HCEC 1CT (cell line): ENCODE measurements around the gene MRLN.
"Not testable (repeated sequence)": the region's sequence is repeated elsewhere in the genome, so short reads cannot be mapped to it uniquely, and the experiment has no call there.

ENCODE experiments used
- DNase-seq: peaks from one replicate; pipeline ENCODE4 v3.0.0-alpha.2; 2017

Gene MRLN

DNA sequence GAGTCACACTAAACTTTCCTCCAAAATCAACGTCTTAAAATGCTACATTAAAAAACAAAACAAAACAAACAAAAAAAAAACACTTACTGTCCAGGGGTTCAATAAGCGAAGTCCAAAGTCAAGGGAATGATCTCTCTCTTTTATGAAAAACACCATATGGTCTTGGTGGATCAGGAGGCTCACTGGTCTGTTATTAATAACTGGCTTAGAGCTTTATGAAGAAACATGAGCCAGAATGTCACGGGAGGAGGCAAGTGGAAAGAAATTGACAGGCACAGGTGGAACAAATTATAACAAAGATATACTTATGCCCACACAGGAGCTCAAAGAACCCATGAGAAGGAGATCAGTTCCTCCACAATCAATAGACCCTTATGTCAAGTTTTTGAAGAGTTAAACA, at the start of gene MRLN:
Gene MRLN, minus strand, starts transcription at position 189 of the 400 bp plus-strand sequence.
- DNase-seq: no peak

DNA sequence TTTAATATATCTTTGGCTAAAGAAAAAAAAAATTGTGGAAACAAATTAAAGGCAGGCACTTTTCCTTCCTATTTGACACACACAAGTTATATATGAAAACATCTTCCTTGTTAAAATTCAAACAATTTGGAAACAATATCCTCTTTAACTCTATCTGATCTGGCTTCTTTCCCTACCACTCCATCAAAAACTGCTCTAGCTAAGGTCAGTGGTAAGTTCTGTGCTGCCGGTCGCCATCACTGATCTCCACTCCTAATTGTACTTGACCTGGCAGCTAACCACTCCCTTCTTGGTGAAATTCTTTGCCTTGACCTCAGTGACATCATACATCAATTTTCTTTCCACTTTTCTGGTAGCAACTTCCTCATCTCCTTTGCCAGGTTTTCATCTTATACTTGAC, 47.9 kb upstream of the MRLN start:
- no peak for DNase-seq

DNA sequence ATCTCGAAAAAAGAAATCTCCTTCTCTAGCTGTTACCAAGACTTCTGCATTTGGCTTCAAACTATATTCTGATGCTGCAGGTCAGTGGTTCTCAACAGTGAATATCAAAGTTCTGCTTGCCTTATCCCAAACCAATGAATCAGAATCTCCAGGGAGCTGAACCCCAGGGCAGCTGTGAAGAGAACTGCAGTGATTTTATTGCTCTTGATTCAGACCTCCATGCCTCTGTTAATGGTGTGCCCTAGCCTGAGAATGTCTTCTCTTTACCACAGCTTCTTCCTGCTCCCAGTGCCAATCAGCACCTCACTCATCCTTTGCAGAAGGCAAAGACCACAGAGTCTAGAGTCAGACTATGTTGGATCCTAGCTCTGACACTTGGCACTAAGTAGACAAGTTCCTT, 46.2 kb upstream of the MRLN start:
- no peak for DNase-seq

DNA sequence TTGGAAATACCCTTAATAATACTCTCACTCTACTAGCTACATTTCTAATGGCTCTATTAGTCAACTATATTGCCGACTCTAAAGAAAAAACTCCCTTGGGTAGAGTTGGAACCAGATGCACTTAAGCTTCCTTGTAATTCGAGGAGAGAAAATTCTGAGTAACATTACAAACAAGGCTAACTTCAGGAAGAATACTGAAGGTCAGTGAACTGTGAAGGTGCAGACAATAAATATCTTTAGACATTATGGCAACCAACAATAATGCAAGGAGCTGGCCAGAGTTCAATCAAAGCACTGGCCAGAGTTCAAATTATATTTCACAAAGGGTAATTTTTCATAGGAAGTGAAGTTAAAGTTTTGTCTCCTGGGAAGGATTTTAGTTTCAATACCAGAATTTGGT, 40.7 kb upstream of the MRLN start:
- DNase-seq: no peak

DNA sequence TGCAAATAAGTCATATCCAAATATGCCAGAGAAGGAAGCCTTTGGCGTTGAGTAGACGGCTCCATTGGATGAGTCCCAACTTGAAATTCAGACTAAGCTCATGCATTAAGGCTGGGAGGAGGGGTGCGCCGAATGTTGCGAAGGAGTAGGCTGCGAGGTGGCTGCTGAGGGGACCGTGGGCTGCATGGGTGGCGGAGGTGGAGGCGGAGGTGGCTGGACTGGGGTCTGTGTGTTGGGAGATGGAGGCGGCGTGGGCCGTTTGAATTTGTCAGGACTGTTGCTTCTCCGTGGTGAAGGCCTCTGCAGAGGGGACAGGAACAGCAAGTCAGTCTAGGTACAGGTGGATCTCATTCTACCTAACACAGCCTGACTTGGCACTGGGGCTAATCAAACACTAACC, 39.6 kb upstream of the MRLN start:
- no peak for DNase-seq

DNA sequence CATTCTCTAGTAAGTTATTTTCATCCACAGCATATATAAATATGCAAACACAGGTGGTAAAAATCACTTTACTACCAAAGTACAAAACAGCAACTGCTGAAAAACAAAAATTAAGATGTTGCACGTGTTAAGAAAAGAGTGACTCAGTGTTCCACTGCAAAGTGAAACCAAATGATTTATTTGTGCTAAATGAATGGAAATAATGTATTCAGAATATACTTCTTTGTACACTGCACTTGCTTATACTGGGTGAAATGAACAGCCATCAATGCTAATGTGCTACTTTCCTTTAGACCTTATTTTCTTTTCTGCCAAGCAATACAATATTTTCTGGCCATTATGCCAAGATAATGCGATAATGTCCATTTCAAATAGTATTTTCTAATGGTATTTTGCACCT, 38.3 kb upstream of the MRLN start:
- no peak for DNase-seq

DNA sequence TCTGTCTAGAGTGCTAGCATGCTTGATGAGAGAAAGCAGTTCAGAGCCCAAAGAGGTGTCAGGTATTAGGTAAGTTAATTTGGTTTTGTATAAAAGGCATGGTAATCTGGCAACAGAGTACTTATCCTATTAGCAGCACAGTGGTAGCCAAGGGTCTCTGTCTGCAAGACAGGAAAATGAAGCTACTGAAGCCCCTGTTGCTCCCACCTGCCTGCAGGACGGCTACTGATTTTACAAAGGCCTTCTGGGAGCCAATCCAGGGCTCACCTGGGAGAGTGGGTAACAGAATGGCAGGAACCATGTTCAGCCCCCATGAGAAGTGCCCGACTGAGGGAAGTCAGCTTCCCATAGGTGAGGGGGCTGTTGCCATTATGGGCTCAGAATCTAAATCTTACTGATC, 36.8 kb upstream of the MRLN start:
- not testable (repeated sequence) for DNase-seq

DNA sequence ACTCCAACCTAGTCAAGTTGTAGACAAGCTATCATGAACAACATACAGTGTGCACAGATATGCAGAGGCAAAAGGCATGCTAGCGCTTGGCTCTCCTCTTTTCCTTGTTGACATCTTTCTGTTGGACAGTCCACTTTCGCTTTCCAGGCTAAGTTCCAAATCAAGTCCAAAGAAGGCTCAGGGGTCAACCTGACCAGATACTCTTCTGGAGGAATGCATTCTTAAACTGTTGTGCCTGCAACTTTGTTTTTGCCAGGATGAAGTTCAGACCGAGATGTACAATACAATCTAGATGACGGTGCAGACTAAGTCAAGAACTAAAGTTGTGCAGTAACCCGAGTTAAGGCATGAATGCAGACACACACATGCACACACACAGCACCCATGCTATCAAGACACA, 35.7 kb upstream of the MRLN start:
- not testable (repeated sequence) for DNase-seq

DNA sequence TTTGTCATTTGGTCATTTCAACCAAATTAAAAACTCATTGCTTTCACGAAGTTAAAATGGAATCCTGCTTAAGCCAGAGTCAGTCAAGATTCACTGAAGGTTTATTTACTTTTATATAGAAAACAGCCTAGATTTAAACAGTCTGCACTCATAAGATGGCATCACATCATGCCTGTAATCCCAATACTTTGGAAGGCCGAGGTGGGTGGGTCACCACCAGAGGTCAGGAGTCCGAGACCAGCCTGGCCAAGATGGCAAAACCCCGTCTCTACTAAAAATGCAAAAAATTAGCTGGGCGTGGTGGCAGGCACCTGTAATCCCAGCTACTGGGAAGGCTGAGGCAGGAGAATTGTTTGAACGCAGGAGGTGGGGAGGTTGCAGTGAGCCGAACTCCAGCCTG, 33.8 kb upstream of the MRLN start:
- DNase-seq: not testable (repeated sequence)

DNA sequence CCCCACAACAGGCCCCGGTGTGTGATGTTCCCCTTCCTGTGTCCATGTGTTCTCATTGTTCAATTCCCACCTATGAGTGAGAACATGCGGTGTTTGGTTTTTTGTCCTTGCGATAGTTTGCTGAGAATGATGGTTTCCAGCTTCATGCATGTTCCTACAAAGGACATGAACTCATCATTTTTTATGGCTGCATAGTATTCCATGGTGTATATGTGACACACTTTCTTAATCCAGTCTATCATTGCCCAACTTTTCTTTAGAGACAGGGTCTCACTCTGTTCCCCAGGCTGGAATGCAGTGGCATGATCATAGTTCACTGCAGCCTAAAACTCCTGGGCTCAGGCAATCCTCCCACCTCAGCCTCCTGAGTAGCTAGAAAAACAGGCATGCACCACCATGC, 32.2 kb upstream of the MRLN start:
- DNase-seq: not testable (repeated sequence)

DNA sequence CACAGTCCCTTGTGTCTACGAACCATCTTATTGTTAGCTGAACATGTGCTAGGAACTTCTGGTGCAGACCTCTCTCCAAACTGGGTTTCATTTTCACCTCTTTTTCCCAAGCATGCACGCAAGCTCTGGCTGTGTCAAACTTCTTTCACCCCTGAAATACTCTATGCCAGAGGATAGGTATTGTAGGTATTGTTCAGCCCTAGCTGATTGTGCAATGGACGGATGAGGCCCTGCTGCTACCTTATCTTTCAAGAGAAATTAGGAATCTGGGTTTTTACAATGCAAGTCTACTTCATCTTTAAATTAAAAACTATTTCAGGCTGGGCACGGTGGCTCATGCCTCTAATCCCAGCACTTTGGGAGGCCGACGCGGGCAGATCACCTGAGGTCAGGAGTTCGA, 28.3 kb upstream of the MRLN start:
- DNase-seq: no peak

DNA sequence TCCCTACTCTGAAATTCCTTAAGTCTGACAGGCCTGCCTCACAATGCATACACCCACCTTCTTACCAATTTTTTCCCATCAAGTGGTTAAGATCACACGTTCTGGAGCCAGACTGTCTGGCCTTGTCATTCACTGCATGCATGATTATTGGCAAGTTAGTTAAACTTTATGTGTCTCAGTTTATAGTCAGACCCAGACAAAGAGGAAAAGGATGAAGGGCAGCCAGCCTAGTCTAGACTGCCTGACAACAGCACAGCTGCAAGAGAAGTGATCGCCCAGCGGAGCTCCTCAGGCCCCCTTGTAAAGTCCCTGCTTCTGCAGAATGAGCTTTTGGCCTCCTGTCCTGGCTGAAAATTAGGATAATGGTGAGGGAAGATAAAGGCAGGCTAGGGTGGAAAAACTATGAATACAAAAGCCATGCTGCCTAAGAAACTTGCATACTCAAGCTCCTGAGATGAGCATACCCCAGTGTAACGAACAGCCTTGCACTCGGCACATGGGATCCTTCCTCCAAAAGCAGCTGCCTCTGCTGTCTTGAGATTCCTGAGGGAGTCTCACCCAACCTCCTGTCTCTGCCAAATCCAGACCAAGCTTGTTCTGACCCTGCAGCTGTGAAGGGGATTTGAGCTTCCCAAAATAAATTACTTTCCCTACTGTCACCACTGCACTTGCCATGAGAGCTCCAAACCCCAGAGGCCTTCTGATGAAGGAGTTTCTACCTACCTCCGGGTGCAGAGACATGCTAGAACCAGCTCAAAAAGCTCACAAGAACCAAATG, 26.7 kb upstream of the MRLN start:
- no peak for DNase-seq

DNA sequence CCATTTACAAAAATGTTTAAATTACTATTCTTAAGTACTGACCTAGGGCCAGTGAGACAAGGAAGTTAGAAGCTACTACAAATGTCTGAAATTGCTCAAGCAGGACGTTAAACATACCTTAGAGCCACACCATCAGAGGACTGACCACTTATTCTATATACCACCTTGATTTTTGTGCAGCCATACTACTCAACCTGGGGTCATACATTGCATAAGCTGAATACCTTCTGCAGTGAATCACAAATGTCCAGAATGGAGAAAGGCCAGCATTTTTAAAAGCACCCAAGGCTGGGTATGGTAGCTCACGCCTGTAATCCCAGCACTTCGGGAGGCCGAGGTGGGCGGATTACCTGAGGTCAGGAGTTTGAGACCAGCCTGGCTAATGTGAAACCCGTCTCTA, 21.2 kb upstream of the MRLN start:
- DNase-seq: no peak

DNA sequence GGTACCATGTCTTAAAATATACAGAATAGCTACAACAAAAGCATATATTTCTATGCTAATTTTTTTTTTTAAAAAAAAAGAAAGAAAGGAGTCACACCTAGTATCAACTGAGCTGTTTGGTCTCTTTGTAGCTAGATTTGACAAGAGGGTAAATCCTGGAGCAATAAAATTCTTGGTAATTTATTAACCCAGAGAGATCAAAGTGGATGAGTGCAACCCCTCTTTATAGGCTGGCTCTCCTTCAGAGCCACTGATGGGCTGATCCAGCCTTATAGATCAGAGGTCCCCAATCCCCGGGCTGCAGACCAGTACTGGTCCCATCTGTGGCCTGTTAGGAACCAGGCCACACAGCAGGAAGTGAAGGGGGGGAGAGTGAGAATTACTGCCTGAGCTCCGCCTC, 19.8 kb upstream of the MRLN start:
- DNase-seq: no peak

DNA sequence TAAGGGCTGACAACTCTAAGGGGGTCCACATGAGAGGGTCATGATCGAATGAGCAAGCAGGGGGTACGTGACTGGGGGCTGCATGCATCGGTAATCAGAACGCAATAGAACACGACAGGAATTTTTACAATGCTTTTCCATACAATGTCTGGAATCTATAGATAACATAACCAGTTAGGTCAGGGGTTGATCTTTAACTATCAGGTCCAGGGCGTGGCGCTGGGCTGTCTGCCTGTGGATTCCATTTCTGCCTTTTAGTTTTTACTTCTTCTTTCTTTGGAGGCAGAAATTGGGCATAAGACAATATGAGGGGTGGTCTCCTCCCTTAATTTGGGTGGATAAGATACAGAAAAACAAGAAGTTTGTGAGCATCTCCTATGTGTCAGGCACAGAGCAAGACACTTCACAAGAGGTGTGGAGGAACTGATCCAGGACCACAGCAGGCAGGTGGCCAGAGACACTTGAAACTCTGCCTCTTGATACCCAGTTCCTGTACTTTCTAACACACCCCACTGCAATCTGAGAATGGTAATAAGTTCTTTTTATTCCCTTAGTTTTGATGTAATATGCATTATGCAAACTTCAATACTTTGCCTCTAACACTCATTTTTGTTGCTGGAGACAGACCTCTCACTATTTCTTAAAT, 18.0 kb upstream of the MRLN start:
- DNase-seq: no peak

DNA sequence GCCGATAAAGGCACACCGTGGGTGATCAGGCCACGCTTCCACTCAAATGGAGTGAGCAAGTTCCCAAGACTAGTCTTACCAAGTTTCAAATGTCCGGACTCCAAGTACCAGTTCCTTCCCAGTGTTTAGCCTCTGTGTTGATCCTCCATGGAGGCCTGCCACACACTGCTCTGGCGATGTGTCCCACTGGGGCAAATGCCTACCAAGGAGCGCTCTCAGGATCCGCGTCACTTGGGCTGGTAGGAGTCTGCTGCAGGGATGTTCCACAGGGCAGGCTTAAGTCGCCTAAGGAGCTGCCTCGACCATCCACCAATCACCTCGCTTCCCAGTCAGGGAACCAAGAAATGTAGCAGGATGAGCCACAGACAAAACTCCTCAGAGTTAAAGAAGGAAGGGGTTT, 17.4 kb upstream of the MRLN start:
- DNase-seq: no peak

DNA sequence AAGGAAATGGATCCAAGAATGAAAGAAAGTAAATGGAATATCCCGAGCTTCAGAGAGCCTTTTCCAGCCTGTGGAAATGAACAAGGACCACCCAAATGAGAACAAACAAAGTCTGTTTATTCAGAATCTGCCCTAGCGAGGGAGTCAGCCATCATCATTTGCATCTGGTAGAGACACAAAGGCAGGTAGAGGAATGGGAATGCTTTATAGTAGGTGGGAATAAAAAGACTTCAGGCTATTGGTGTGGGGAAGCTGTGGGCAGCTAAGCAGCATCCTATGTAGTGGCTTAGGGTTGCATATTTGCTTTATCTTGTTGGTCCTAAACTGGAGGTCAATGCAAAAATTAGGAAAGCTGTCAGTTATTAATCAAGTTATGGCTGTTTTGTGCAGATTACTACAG, 9.2 kb upstream of the MRLN start:
- no peak for DNase-seq

DNA sequence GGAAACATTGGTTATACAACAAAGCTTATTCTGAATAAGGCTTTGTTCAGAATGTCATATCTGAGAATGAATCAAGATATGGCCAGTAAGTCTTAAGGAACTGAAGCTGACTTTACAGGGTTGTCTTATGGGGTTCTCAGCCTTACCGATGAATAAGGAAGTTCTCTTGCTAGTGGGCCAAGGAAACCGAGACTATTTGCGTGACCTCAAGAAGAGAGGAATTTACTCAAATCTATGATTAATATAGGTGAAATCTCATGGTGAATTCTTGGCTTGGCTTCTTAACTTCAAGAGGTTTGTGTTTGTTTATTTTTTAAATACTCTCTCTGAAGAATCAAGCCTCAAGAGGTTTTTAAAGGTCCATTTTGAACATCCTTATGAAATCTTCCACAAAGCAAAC, 4.7 kb upstream of the MRLN start:
- no peak for DNase-seq

DNA sequence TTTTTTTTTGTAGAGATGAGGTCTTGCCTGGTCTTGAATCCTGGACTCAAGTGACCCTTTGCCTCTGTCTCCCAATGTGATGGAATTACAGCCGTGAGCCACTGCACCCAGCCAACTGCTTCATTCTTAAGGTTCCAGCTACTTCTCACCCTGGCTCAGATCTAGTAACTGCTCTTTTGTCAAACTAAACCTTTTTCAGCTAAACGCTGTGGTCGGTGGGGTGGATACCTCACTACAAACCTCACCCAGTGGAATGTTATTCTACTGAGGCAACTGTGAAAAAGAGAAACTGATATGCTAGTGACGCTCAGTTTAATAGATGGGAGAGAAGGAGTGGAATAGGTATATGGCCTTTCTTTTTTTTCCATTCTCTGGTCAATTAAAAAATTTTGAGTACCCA, 1.7 kb upstream of the MRLN start:
- no peak for DNase-seq

DNA sequence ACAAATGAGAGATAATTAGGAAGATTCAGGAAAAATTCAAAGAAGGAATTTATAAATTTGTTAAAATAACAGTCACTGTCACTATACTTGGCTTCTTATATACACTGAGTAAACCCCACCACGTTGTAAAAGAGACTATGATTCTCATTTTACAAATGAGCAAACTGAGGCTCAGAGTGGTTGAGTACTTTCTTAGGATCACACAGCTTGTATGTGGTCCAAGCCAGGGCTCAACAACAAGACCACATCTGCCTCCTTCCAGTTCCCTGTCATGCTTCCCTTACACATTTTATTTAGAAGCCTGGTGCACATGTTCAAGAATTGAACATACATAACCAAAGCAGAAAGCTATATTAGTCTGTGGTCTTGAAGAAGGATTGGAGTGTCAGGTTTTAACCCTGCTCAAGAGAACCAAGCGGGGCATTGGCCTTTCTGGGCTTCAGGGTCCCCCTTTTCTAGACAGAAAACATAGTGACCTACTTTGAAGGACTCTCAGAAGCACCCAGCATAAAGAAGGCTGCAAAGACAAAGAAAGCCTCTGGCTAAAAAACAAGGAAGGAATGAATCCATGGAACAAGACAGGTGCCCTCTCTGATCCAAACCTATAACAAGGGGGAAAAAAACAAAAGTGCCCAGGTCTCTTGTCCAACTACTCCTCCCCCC, 846 bp downstream of the MRLN start:
- no peak for DNase-seq

DNA sequence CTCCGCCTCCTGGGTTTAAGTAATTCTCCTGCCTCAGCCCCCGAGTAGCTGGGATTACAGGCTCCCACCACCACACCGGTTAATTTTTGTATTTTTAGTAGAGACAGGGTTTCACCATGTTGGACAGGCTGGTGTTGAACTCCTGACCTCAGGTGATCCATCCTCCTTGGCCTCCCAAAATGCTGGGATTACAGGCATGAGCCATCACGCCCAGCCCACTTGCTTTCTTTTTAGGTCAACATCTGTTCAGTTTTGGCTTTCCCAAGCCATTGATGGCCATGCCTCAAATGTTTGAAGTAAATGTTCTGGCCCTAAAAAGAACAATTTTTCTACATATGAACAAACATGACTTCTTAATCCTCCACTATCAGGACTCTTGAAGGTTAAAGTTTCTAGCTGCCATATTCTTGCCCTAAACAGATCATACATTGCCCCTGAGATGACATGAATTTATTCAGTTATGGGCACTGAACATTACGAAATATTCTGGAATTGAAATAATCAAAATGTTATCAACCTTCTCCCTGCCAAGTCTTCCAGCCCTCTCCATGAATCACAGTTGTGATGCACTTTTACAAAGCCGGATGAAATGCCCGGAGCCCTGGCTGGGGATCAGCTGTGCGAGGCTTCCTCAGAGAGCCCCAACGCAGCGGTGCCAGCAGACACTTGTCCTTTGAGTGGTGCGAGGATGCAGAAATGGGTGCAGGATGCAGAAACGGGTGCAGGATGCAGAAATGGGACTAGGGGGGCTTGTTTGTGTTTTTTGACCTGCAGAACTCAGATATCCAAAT, 2.9 kb downstream of the MRLN start:
- no peak for DNase-seq

DNA sequence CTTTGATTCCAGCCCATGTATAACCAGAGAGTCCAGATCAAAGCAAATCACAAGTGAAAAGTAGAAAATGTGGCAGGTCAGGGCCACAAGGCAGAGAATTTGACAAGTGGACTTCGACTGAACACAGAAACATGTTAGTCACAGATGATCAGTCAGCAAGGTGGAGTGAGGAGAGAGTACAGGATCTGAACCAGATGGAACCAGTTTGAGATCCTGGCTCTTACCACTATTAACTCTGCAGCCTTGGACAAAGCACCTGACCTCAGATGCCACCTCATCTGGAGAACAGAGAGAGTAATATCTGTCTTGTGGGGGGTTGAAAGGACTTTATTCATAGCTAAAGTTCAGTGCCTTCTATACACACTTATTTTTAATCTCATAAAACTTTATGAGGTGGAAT, 4.4 kb downstream of the MRLN start:
- DNase-seq: no peak

DNA sequence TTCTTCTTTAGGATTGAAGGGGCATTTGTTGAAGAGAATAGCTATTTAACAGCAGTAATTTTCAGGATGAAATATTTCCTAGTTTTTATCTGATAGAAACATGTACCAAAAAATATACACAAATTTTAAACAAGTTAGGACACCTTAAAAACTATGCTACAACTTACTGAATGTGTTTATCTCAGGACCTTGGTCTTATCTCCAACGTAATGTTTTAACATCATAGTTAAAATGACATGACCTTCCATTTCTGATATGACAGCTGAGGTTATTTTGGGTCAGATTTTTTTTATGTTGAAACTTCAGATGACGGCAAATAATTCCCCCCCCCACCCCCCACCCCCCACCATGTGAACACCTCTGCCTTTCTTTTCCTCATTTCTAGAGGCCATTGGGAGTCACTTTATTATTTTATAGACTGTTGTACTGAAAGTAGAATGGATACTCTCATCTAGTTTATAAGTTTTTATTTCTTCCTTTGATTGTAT, 8.0 kb downstream of the MRLN start:
- no peak for DNase-seq
